GM12864 (cell line): Measurements from ENCODE around the gene ADAT3.

Experiments
- DNase-seq: peaks from one replicate; pipeline ENCODE4 v3.0.0-alpha.2; 2011; ENCODE audit warnings: low read depth
- H3K4me3 ChIP-seq: 2 replicates; pipeline ENCODE4 v1.5.1; 2011; ENCODE audit warnings: mild to moderate bottlenecking, low read depth, low read length, control low read depth
- CTCF ChIP-seq: IDR thresholded peaks from 2 replicates; pipeline ENCODE4 v1.5.1; 2011; ENCODE audit warnings: low read depth, mild to moderate bottlenecking, moderate library complexity, low read length, control low read depth, inconsistent platforms; ENCODE audit errors: missing control alignments

ADAT3 gene

DNA sequence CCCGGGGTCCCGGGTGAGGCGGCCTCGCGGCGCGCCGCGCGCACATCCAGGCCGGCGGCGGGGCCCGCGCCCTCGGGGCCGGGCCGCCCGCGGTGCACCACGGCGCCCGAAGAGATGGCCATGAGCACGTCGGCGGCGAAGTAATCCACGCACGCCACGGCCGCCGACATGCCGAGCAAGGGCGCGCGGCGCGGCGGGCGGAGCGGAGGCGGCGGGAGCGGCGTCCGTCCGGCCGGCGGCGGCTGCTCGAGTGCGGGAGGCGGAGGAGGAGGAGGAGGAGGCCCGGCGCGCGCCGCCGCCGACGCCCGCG lies 41.9 kb upstream of the ADAT3 start, which contains the start of gene KLF16:
Gene KLF16, minus strand, starts transcription at position 252 of the 310 bp plus-strand sequence. Its CDS starts 82 bp downstream, at position 170.
- H3K4me3 ChIP-seq = peak within 1 kb of the TSS; percentile 81
- no peak for TF ChIP-seq CTCF
- DNase-seq = no peak

DNA sequence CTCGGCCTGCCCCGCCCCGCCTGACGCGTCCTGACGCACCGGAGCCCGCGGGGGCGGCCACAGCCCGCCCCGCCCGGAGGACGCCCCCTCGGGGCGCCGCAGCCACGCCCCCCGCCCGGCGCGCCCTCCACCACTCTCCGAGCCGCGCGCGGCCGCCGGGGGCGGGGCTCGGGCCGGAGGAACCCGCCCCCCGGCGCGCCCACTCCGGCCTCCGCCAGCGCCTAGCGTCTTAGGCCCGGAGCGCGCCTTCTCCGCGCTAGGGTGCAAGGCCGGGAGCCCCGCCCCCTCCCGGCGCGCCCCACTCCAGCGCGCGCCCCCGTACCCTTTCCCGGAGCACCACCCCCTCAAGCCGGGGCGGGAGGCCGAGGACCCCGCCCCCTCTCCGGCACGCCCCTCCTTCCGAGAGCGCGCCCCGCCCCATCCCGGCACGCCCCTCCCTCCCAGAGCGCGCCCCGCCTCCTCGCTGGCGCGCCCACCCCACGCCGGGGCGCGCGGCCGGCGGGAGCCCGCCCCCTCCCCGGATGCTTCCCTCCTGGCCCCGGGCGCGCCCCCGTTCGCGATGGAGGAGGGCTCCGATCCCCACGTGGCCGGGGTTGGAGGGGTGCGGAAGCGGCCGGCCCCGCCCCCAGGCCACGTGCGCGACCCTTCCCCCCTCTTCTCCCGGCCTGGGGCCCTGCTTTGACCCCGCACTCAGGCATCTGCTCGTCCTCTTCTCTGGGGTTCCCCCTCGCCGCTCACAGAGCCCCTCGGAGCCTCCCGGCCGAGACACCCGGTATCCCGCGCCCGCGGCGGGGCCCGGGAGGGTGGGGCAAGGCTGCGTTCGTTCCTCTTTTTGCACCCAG lies 41.3 kb upstream of the ADAT3 start:
- H3K4me3 ChIP-seq = peak overlapping the region; percentile 66
- no peak for DNase-seq
- no peak for TF ChIP-seq CTCF

DNA sequence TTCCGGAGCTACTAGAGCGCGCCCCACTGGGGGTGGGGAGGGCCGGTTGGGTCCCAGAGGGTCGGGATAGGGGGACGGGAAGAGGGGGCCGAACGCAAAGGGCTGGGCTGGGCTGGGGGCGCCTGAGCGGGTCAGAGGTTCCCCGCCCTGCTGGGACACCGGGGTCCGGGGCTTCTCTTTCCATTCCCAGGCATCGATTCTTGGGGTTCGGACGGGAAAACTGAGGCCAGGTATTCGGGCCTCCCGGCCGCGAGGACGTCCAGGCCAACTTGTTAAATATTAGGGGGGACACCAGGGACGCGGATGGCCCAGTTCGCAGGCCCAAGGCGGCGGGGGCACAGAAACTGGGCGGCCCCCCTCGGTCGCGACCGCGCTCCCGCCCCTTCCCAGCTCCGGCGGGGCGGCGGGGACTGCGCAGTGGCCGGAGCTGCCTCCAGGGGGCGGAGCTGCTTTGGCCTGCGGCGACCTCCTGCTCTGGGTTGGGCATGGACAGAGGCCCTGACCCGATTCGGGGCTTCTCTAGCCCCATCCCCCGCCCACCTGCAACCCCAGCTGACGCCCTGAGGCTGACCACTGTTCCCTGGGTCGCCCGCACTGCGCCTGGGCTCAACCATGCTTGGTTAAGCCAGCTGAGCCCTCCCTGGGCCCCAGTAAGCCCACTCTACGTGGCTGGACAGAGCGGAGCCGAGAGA lies 40.6 kb upstream of the ADAT3 start:
- peak overlapping the region; percentile 66 for H3K4me3 ChIP-seq
- DNase-seq = no peak
- TF ChIP-seq CTCF = peak; percentile 80

- no peak for DNase-seq
- H3K4me3 ChIP-seq = peak overlapping the region; percentile 66
- no peak for TF ChIP-seq CTCF
Measured at GRCh38 chr19:1865172-1866010, 39.8 kb upstream of the ADAT3 start.

GRCh38 chr19:1866693-1867348 lies 38.4 kb upstream of the ADAT3 start:
- TF ChIP-seq CTCF = no peak
- DNase-seq = no peak
- no peak overlapping the region for H3K4me3 ChIP-seq

- no peak overlapping the region for H3K4me3 ChIP-seq
- DNase-seq = no peak
- no peak for TF ChIP-seq CTCF
Measured at GRCh38 chr19:1867349-1867724, 37.9 kb upstream of the ADAT3 start.
